Retina (tissue), 1 donor: Measurements from ENCODE around the gene AFAP1.

Experiments
- DNase-seq: peaks from one replicate; pipeline ENCODE4 v3.0.0-alpha.2; 2016

AFAP1 gene

GRCh38 chr4:7967501-7968261 is 28.0 kb upstream of the AFAP1 start:
- DNase-seq, result no peak

- DNase-seq, result no peak
Observed at GRCh38 chr4:7967063-7967440, 27.4 kb upstream of the AFAP1 start.

- no peak for DNase-seq
Observed at GRCh38 chr4:7966281-7967062, 26.8 kb upstream of the AFAP1 start.

GRCh38 chr4:7964890-7965662 is 25.4 kb upstream of the AFAP1 start:
- DNase-seq, result no peak

GRCh38 chr4:7964459-7964858 is 24.8 kb upstream of the AFAP1 start:
- DNase-seq, result no peak

- no peak for DNase-seq
Observed at GRCh38 chr4:7963691-7964090, 24.0 kb upstream of the AFAP1 start.

- no peak for DNase-seq
Observed at GRCh38 chr4:7962609-7963508, 23.2 kb upstream of the AFAP1 start.

- DNase-seq, result no peak
Observed at GRCh38 chr4:7960790-7961655, 21.4 kb upstream of the AFAP1 start.

- DNase-seq, result no peak
Observed at GRCh38 chr4:7960017-7960789, 20.5 kb upstream of the AFAP1 start.

- DNase-seq, result peak; percentile 62
Observed at GRCh38 chr4:7959078-7959477, 19.4 kb upstream of the AFAP1 start.

GRCh38 chr4:7956934-7957656 is 17.4 kb upstream of the AFAP1 start:
- no peak for DNase-seq

- no peak for DNase-seq
Observed at GRCh38 chr4:7956270-7956808, 16.7 kb upstream of the AFAP1 start.

- no peak for DNase-seq
Observed at GRCh38 chr4:7955393-7955792, 15.7 kb upstream of the AFAP1 start.

GRCh38 chr4:7952615-7953014 is 13.0 kb upstream of the AFAP1 start:
- DNase-seq, result no peak

GRCh38 chr4:7950301-7951092 is 10.8 kb upstream of the AFAP1 start:
- DNase-seq, result no peak

- no peak for DNase-seq
Observed at GRCh38 chr4:7949759-7950158, 10.1 kb upstream of the AFAP1 start.

GRCh38 chr4:7947927-7948326 is 8.3 kb upstream of the AFAP1 start:
- no peak for DNase-seq

GRCh38 chr4:7945709-7946380 is 6.2 kb upstream of the AFAP1 start:
- DNase-seq, result no peak
